ENCODE data around the gene BMPER.

The BMPER gene

GRCh38 chr7:33905389-33906032, at the start of gene BMPER:
Gene BMPER (plus strand): TSS chr7:33905539. CDS start chr7:33905614, 75 bp downstream.
- peak; percentile 56 for ATAC-seq
- TF ChIP-seq ZNF565 (CRISPR knock-in tag; conservative IDR thresholded peaks at IDR 0.05; ENCODE audit: low read depth) (no peak), BACH2 (CRISPR knock-in tag; IDR thresholded peaks at IDR 0.05; ENCODE audit: borderline replicate concordance) (no peak), ZNF70 (CRISPR knock-in tag; IDR thresholded peaks at IDR 0.05) (no peak), CSRNP3 (CRISPR knock-in tag; IDR thresholded peaks at IDR 0.05) (no peak), SNAI2 (CRISPR knock-in tag; IDR thresholded peaks at IDR 0.05) (no peak), ESRRG (CRISPR knock-in tag; IDR thresholded peaks at IDR 0.05) (no peak), ISL1 (CRISPR knock-in tag; IDR thresholded peaks at IDR 0.05) (no peak), CREB5 (CRISPR knock-in tag; IDR thresholded peaks at IDR 0.05; ENCODE audit: low read depth) (no peak), ZFP30 (CRISPR knock-in tag; IDR thresholded peaks at IDR 0.05) (no peak), RARB (CRISPR knock-in tag; IDR thresholded peaks at IDR 0.05) (no peak), GLIS3 (CRISPR knock-in tag; IDR thresholded peaks at IDR 0.05) (no peak), ZC3H10 (CRISPR knock-in tag; IDR thresholded peaks at IDR 0.05) (no peak)
- TF ChIP-seq, protein P1, sequence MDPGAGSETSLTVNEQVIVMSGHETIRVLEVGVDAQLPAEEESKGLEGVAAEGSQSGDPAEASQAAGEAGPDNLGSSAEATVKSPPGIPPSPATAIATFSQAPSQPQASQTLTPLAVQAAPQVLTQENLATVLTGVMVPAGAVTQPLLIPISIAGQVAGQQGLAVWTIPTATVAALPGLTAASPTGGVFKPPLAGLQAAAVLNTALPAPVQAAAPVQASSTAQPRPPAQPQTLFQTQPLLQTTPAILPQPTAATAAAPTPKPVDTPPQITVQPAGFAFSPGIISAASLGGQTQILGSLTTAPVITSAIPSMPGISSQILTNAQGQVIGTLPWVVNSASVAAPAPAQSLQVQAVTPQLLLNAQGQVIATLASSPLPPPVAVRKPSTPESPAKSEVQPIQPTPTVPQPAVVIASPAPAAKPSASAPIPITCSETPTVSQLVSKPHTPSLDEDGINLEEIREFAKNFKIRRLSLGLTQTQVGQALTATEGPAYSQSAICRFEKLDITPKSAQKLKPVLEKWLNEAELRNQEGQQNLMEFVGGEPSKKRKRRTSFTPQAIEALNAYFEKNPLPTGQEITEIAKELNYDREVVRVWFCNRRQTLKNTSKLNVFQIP (CRISPR knock-in tag; IDR thresholded peaks at IDR 0.05; ENCODE audit: borderline replicate concordance, low read depth): no peak
- TF ChIP-seq, protein P2, sequence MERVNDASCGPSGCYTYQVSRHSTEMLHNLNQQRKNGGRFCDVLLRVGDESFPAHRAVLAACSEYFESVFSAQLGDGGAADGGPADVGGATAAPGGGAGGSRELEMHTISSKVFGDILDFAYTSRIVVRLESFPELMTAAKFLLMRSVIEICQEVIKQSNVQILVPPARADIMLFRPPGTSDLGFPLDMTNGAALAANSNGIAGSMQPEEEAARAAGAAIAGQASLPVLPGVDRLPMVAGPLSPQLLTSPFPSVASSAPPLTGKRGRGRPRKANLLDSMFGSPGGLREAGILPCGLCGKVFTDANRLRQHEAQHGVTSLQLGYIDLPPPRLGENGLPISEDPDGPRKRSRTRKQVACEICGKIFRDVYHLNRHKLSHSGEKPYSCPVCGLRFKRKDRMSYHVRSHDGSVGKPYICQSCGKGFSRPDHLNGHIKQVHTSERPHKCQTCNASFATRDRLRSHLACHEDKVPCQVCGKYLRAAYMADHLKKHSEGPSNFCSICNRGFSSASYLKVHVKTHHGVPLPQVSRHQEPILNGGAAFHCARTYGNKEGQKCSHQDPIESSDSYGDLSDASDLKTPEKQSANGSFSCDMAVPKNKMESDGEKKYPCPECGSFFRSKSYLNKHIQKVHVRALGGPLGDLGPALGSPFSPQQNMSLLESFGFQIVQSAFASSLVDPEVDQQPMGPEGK (CRISPR knock-in tag; IDR thresholded peaks at IDR 0.05; ENCODE audit: borderline replicate concordance): no peak

DNA sequence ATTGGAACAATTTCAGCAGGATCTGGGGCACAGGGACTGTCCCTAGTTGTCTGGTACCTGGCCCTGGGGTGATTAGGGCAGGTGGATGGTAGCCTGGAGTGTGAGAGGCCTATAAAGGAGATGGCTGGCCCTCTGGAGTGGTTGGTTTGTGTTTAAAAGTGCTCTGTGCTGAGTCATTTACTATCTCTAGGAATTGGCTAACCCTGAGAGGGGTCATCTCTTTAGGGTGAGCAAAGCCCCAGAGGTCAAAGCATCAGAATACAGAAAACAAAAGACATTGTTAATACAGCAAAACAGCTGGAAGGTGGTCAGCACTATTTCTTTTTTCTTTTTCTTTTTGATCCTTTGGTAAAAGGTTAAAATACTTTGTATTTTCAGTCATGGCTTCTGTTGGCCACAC, 43.4 kb upstream of the BMPER start:
- no peak for ATAC-seq
- TF ChIP-seq ZC3H10 (CRISPR knock-in tag; IDR thresholded peaks at IDR 0.05): no peak
- TF ChIP-seq ARNTL (CRISPR knock-in tag; IDR thresholded peaks at IDR 0.05; ENCODE audit: borderline replicate concordance, low read depth): no peak
- TF ChIP-seq GLIS3 (CRISPR knock-in tag; IDR thresholded peaks at IDR 0.05): no peak

DNA sequence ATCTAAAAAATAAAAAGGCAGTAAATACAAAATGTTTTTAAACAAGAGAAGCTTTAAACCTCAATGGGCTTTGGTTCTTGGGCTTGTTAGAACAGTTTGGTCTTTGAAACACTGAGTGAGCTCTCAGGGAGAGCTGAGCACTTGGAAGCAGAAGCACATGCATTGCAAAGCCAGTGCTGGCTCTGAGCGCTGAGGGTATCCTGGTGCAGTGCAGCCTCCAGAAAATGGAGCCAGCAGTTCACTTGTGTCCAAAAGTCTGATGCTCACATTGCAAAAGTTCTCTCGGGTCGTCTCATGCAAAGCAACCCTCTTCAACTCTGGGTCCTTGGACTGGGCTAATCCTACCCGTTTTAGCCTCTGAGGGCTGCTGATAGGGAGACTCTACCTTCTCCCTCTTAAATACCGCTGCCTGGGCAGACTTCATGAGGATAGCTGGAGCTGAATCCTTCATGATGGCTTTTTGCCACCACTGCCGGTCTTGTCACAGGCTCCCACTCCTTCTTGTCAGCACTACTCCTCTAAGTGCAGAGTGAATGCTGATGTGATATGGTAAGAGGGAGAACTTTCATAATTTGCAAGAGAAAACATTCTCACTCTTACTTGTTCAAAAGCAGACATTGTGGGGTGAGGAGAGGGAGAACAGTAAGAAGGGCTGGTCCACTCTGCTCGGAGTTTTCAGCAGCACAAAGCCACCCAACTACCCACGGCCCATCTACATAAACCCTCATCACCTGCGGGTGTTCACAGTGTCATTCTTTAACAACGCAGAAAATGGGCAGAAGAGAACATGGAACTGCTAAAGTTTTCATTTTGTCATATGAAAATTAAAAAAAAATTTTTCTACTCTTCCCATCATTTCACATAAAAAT, 42.2 kb upstream of the BMPER start:
- no peak; the same call in 2 of the 3 replicates for ATAC-seq
- no peak for TF ChIP-seq SNAI2 (CRISPR knock-in tag; IDR thresholded peaks at IDR 0.05)
- TF ChIP-seq ZNF8 (CRISPR knock-in tag; IDR thresholded peaks at IDR 0.05): no peak
- TF ChIP-seq, protein P1 (CRISPR knock-in tag; IDR thresholded peaks at IDR 0.05; ENCODE audit: borderline replicate concordance, low read depth): no peak
- no peak for TF ChIP-seq GLIS3 (CRISPR knock-in tag; IDR thresholded peaks at IDR 0.05)
- TF ChIP-seq RARB (CRISPR knock-in tag; IDR thresholded peaks at IDR 0.05): no peak
- no peak for TF ChIP-seq ZNF70 (CRISPR knock-in tag; IDR thresholded peaks at IDR 0.05)
- no peak for TF ChIP-seq CREB5 (CRISPR knock-in tag; IDR thresholded peaks at IDR 0.05; ENCODE audit: low read depth)
- TF ChIP-seq, protein P2 (CRISPR knock-in tag; IDR thresholded peaks at IDR 0.05; ENCODE audit: borderline replicate concordance): no peak
- TF ChIP-seq, protein P3, sequence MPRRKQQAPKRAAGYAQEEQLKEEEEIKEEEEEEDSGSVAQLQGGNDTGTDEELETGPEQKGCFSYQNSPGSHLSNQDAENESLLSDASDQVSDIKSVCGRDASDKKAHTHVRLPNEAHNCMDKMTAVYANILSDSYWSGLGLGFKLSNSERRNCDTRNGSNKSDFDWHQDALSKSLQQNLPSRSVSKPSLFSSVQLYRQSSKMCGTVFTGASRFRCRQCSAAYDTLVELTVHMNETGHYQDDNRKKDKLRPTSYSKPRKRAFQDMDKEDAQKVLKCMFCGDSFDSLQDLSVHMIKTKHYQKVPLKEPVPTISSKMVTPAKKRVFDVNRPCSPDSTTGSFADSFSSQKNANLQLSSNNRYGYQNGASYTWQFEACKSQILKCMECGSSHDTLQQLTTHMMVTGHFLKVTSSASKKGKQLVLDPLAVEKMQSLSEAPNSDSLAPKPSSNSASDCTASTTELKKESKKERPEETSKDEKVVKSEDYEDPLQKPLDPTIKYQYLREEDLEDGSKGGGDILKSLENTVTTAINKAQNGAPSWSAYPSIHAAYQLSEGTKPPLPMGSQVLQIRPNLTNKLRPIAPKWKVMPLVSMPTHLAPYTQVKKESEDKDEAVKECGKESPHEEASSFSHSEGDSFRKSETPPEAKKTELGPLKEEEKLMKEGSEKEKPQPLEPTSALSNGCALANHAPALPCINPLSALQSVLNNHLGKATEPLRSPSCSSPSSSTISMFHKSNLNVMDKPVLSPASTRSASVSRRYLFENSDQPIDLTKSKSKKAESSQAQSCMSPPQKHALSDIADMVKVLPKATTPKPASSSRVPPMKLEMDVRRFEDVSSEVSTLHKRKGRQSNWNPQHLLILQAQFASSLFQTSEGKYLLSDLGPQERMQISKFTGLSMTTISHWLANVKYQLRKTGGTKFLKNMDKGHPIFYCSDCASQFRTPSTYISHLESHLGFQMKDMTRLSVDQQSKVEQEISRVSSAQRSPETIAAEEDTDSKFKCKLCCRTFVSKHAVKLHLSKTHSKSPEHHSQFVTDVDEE (CRISPR knock-in tag; IDR thresholded peaks at IDR 0.05): no peak
- TF ChIP-seq TCF4 (CRISPR knock-in tag; IDR thresholded peaks at IDR 0.05; ENCODE audit: borderline replicate concordance): no peak
- TF ChIP-seq PPARA (CRISPR knock-in tag; IDR thresholded peaks at IDR 0.05; ENCODE audit: borderline replicate concordance): no peak
- no peak for TF ChIP-seq ISL1 (CRISPR knock-in tag; IDR thresholded peaks at IDR 0.05)

All from SK-N-SH treated with all-trans-retinoic acid at 6 μM for 48 hours (cell line).